Left lung (tissue), 10 donors: ENCODE data around the gene PTPRN2. TPM values are rescaled to one million over a fixed set of nuclear protein-coding genes. Genes with fewer than 3 reads are reported as not detected.

ENCODE experiments used
- ATAC-seq: fragments of 200-7000 bp; cut with Tn5 transposase; one replicate; pipeline ENCODE4 v1.9.1; 2020; ENCODE audit warnings: moderate library complexity
- DNase-seq, 4 donors: peaks; one replicate each; pipeline ENCODE4 v3.0.0-alpha.2; 2013 to 2020
- H3K27ac ChIP-seq, 2 donors: fragments of 200-600 bp; sonication (generic) in 1 of 2; one replicate each; pipeline versions ENCODE4 v1.5.0 to v1.8.0; 2020 to 2021
- H3K27me3 ChIP-seq, 2 donors: fragments of 200-600 bp; sonication (generic) in 1 of 2; one replicate each; pipeline versions ENCODE4 v1.5.0 to v1.8.0; 2020 to 2021
- H3K36me3 ChIP-seq, 2 donors: fragments of 200-600 bp; sonication (generic) in 1 of 2; one replicate each; pipeline versions ENCODE4 v1.5.0 to v1.8.0; 2020 to 2021
- H3K4me1 ChIP-seq, 2 donors: fragments of 200-600 bp; one replicate each; pipeline ENCODE4 v1.8.0; 2021
- H3K4me3 ChIP-seq, 2 donors: fragments of 200-600 bp; sonication (generic) in 1 of 2; one replicate each; pipeline versions ENCODE4 v1.5.0 to v1.8.0; 2020 to 2021; ENCODE audit warnings: mild to moderate bottlenecking in 1 of 2
- H3K9me3 ChIP-seq, 2 donors: fragments of 200-600 bp; sonication (generic) in 1 of 2; one replicate each; pipeline versions ENCODE4 v1.5.0 to v1.8.0; 2020 to 2021
- intact Hi-C, 2 donors: fragments of 100-400 bp; cut with DNase I; formaldehyde crosslinking; loops; one replicate each; pipeline versions ENCODE4 v1.11.2 to v1.14.2; 2022
- polyA plus RNA-seq, 6 donors: library from polyadenylated mRNA; unstranded; fragments of 120-200 nt; gene quantifications; one replicate each; pipeline ENCODE4 v1.2.1, GENCODE V29; 2013; ENCODE audit not compliant: insufficient read length in 6 of 6
- total RNA-seq, 2 donors: library from RNA; stranded (reverse); fragmentation: NEBNext Ultra II Directional; extraction: Animal tissue kit (Norgen Biotek cat#: 25700); gene quantifications; one replicate each; pipeline ENCODE4 v1.2.1, GENCODE V29; 2021
- TF ChIP-seq, protein P1 (sequence below), 2 donors: fragments of 200-600 bp; sonication (generic) in 1 of 2; IDR thresholded peaks; one replicate each; pipeline versions ENCODE4 v1.5.0 to v1.8.0; 2021; ENCODE audit warnings: antibody characterized with exemption in 2 of 2
- donor health status: DM: no; HTN: yes; CAD: no.
- donor health status: DM: no; HTN: no; CAD: no.

The PTPRN2 gene
- total and polyA plus RNA-seq, 8 donors: 4.0 to 7.8 (median 6.8) TPM

DNA sequence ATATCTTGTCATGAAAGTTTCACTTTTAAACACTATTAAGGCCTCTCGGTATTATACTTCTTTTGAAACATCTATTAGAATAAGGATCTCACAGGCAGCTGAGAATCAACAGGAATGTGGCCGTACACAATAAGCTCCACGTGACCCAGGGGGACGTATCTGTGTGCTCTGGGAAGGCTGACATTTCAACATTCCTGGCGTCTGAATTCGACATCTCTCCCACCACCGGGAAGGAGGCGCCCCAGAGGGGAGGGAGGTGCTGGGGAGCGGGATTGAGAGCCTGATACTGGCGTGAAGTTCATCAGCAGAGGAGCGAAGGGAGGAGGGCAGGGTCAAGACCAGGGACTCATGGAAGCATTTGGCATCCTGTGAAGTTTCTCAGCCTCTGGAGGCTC is 849.6 kb downstream of the PTPRN2 start:
- peak; percentile 18 for ATAC-seq
- TF ChIP-seq, protein P1, sequence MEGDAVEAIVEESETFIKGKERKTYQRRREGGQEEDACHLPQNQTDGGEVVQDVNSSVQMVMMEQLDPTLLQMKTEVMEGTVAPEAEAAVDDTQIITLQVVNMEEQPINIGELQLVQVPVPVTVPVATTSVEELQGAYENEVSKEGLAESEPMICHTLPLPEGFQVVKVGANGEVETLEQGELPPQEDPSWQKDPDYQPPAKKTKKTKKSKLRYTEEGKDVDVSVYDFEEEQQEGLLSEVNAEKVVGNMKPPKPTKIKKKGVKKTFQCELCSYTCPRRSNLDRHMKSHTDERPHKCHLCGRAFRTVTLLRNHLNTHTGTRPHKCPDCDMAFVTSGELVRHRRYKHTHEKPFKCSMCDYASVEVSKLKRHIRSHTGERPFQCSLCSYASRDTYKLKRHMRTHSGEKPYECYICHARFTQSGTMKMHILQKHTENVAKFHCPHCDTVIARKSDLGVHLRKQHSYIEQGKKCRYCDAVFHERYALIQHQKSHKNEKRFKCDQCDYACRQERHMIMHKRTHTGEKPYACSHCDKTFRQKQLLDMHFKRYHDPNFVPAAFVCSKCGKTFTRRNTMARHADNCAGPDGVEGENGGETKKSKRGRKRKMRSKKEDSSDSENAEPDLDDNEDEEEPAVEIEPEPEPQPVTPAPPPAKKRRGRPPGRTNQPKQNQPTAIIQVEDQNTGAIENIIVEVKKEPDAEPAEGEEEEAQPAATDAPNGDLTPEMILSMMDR (IDR thresholded peaks at IDR 0.05): no peak
- no peaks in the 10 kb centered on the region for H3K9me3 ChIP-seq
- intact Hi-C loops: no loop called here
- no peaks in the 10 kb centered on the region for H3K36me3 ChIP-seq
- H3K27ac ChIP-seq: no peak overlapping the region
- no peak overlapping the region for H3K4me3 ChIP-seq
- no peaks in the 10 kb centered on the region for H3K4me1 ChIP-seq
- H3K27me3 ChIP-seq: peaks cover 0 to 36% of the 10 kb centered on the region in 2 donors
- DNase-seq: peak in 3 of 4 donors; percentile 31 to 44 (median 34)

DNA sequence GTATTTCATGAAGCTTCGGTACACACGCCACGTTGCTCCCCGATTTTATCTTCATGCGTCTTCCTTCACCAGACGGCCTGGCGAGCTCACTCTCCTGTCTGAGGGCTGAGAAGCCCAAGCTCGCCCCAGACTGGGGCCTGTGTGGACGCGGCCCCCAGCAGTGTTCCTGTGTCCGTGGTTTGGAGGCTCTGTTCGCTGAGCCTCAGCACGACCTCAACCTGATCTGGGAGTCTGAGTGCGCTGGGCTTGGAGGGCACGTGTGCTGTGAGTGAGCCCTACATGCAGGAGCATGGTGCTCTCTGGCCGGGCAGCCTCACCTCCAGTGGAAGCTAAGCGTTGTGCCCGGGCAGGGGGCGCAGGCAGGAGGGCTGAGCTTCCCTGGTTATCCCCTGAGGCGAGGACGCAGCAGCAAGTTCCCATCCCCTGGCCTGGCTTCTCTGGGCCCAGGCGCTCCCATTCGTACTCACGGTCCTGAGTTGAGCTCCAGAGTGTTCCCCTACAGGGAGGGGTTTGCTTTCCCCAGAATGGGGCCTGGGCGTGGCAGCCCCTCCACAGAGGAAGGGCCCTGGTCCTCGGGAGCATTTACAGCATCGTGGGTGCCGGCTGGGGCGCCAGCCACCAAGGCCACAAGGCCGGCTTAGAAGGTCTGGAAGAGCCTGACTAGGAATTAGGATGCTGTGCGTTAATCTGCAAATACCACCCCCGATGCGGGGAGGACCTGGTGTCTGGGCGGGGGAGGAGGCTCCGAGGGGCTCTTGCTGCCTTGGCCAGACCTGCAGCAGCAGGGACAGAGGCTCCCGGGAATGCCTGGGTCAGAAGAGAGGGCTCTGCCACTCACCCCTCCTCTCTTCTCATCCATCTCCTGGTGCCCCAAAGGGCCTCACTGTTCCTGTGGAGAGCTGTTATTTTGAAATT is 850.2 kb downstream of the PTPRN2 start:
- intact Hi-C loops: no loop called here
- DNase-seq (peak in 1 of 4 donors; percentile 71), ATAC-seq (no peak)
- H3K4me1 ChIP-seq: no peaks in the 10 kb centered on the region
- TF ChIP-seq, protein P1 (IDR thresholded peaks at IDR 0.05): no peak
- H3K9me3 ChIP-seq: no peaks in the 10 kb centered on the region
- H3K36me3 ChIP-seq: no peaks in the 10 kb centered on the region
- H3K27ac ChIP-seq: no peak overlapping the region
- peaks cover 0 to 36% of the 10 kb centered on the region in 2 donors for H3K27me3 ChIP-seq
- no peak overlapping the region for H3K4me3 ChIP-seq

DNA sequence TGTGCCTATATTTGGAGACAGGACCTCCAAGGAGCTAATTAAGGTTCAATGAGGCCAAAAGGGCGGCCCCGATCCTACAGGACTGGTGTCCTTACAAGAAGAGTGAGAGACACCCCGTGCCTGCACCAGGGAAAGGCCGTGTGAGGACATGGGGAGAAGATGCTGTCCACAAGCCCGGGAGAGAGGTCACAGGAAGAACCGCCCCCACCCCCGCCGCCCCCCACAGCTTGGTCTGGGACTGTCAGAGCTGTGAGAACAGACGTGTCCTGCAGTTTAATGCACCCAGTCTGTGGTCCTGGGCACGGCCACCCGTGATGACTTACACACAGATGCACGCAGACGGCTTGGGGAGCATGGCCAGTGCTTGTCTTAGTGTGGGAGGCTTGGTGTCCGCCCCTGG is 851.3 kb downstream of the PTPRN2 start:
- TF ChIP-seq, protein P1 (IDR thresholded peaks at IDR 0.05): no peak
- DNase-seq (peak in 1 of 4 donors; percentile 67), ATAC-seq (no peak)
- H3K4me1 ChIP-seq: no peaks in the 10 kb centered on the region
- no peaks in the 10 kb centered on the region for H3K9me3 ChIP-seq
- intact Hi-C loops: no loop called here
- peaks cover 0 to 36% of the 10 kb centered on the region in 2 donors for H3K27me3 ChIP-seq
- H3K4me3 ChIP-seq: no peak overlapping the region
- H3K27ac ChIP-seq: no peak overlapping the region
- H3K36me3 ChIP-seq: no peaks in the 10 kb centered on the region

DNA sequence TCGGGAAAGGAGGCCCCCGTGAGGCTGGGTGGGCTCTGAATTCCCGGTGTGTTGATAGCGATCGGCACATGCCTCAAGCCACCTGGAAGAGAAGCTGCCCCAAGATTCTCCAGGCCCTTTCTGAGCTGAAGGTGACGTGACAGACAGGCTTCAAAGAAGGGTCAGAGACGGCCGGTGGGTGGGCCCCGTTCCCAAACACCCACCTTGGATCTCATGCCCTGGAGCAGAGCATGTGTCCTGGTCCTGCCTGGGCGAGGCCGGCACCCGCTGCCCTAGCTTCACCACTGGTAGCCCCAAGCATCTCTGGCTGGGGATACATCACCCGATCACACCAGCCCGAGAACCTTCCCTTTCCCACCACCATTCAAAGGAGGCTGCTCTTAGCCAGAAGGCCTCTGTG is 851.8 kb downstream of the PTPRN2 start:
- no peak for ATAC-seq
- Histone ChIP-seq H3K4me3 (no peak overlapping the region), H3K9me3 (no peaks in the 10 kb centered on the region), H3K4me1 (no peaks in the 10 kb centered on the region), H3K27me3 (peaks cover 0 to 37% of the 10 kb centered on the region in 2 donors), H3K27ac (no peak overlapping the region), H3K36me3 (no peaks in the 10 kb centered on the region)
- DNase-seq: peak in 1 of 4 donors; percentile 67
- TF ChIP-seq, protein P1 (IDR thresholded peaks at IDR 0.05): no peak
- intact Hi-C loops: no loop called here
